Measurements from ENCODE around the gene CPLX1. TPM values are rescaled to one million over a fixed set of nuclear protein-coding genes. Genes with fewer than 3 reads are reported as not detected.

Gene CPLX1
- total RNA-seq, 1 experiment from 2014 or later: 14.5 TPM

GRCh38 chr4:832108-832507, 6.2 kb upstream of the CPLX1 start:
- Histone ChIP-seq H3K4me2 (ENCODE audit: low read length) (no peak overlapping the region), H2AFZ (ENCODE audit: low read depth, low read length, poor library complexity, severe bottlenecking) (no peak overlapping the region), H4K20me1 (ENCODE audit: insufficient read depth) (no peaks in the 10 kb centered on the region), H3K27me3 (ENCODE audit: insufficient read depth, low read length) (no peaks in the 10 kb centered on the region), H3K4me3 (replicated peaks in 1 of 2; ENCODE audit: low read depth in 1 of 2, low read length in 2 of 2) (no peak overlapping the region), H3K79me2 (ENCODE audit: insufficient read depth, low read length) (no peaks in the 10 kb centered on the region), H3K4me1 (ENCODE audit: control insufficient read depth in 1 of 2, insufficient read depth in 2 of 2, low read length in 2 of 2) (0 out of 4 replicates have a peak, but pooled peaks cover 0 to 3% of the 10 kb centered on the region in 2 experiments), H3K27ac (ENCODE audit: low read depth, low read length) (no peak overlapping the region), H3K9ac (ENCODE audit: low read length) (no peak overlapping the region), H3K9me3 (ENCODE audit: control insufficient read depth in 1 of 2, insufficient read depth in 1 of 2, low read depth in 1 of 2, low read length in 2 of 2) (no peaks in the 10 kb centered on the region; a peak in 1 of 4 replicates), H3K9me2 (ENCODE audit: insufficient read depth) (no peaks in the 10 kb centered on the region), H3K36me3 (ENCODE audit: control insufficient read depth in 1 of 2, insufficient read depth in 2 of 2, low read length in 2 of 2) (no peaks in the 10 kb centered on the region)
- RAD21 ChIA-PET (ENCODE audit: low non-redundant PET in 1 of 2, low total read pairs in 2 of 2, uncharacterized antibody in 2 of 2, unreplicated experiment in 2 of 2): no interaction called here
- ATAC-seq (no peak), DNase-seq (ENCODE audit: low read depth, low spot score) (no peak)
- CTCF ChIA-PET: no interaction called here
- intact Hi-C loops (cut with micrococcal nuclease): no loop called here
- BruUV-seq (replicated peaks): no TSS peak
- no peak for TF ChIP-seq SP1 (IDR thresholded peaks at IDR 0.05; ENCODE audit: low read depth)
- TF ChIP-seq ZFX (IDR thresholded peaks at IDR 0.05): no peak
- TF ChIP-seq ZNF274 (IDR thresholded peaks at IDR 0.05; ENCODE audit: low read depth, low read length): no peak
- no peak for TF ChIP-seq CTCF (IDR thresholded peaks at IDR 0.05 in 2 of 3, conservative IDR thresholded peaks at IDR 0.05 in 1 of 3; ENCODE audit: borderline replicate concordance in 1 of 3, insufficient read depth in 1 of 3, low read depth in 2 of 3, low read length in 2 of 3)
- no peak for TF ChIP-seq ZBTB33 (IDR thresholded peaks at IDR 0.05; ENCODE audit: extremely low read depth, insufficient replicate concordance, low read length)
- TF ChIP-seq CEBPB (IDR thresholded peaks at IDR 0.05; ENCODE audit: low read depth): no peak
- no peak for TF ChIP-seq RAD21 (IDR thresholded peaks at IDR 0.05; ENCODE audit: low read depth)
- no peak for TF ChIP-seq FOSL1 (IDR thresholded peaks at IDR 0.05; ENCODE audit: low read depth)
- TF ChIP-seq EZH2phosphoT487 (IDR thresholded peaks at IDR 0.05; ENCODE audit: borderline replicate concordance): no peak
- no peak for TF ChIP-seq POLR2AphosphoS5 (IDR thresholded peaks at IDR 0.05; ENCODE audit: low read depth, low read length)
- TF ChIP-seq YY1 (IDR thresholded peaks at IDR 0.05; ENCODE audit: extremely low read depth, insufficient replicate concordance, low read depth, low read length): no peak
- no peak for TF ChIP-seq TCF7L2 (IDR thresholded peaks at IDR 0.05; ENCODE audit: borderline replicate concordance, extremely low read depth, insufficient read depth, insufficient read length)
- POLR2A ChIA-PET: no interaction called here
